Fibroblast of lung (primary cell): ENCODE data around the gene HDAC4.

Source experiments
- CTCF ChIP-seq, 2 donors: IDR thresholded peaks in 1 of 2; conservative IDR thresholded peaks in 1 of 2; 1 replicate in 1 of 2; 2 replicates in 1 of 2; pipeline ENCODE4 v1.5.1; 2011 to 2012; ENCODE audit warnings: low read length in 2 of 2, control low read depth in 1 of 2, inconsistent platforms in 1 of 2, low read depth in 1 of 2, mild to moderate bottlenecking in 1 of 2
- EZH2 ChIP-seq: IDR thresholded peaks from 2 replicates; pipeline ENCODE4 v1.5.1; 2012; ENCODE audit warnings: low read length, control low read depth, mild to moderate bottlenecking; ENCODE audit errors: missing control alignments

GRCh38 chr2:239137898-239138283 is 262.9 kb downstream of the HDAC4 start:
- no peak for TF ChIP-seq CTCF (conservative IDR thresholded peaks at IDR 0.05 in 1 of 2, IDR thresholded peaks at IDR 0.05 in 1 of 2; ENCODE audit: low read depth in 1 of 2, low read length in 2 of 2)
- no peak for TF ChIP-seq EZH2
